Panc1 (cell line): ENCODE measurements around the gene ENTPD1. TPM values are rescaled to one million over a fixed set of nuclear protein-coding genes. Genes with fewer than 3 reads are reported as not detected.

Source experiments
- ATAC-seq: fragments of 200-7000 bp; cut with Tn5 transposase; 2 replicates; pipeline ENCODE4 v1.9.1; 2020; ENCODE audit warnings: mild to moderate bottlenecking, moderate library complexity
- BruUV-seq: library from RNA; stranded (reverse); fragments of 400-500 nt; replicated peaks from 2 replicates; lab custom pipeline; 2021; lab: Mats Ljungman, UMichigan
- CTCF ChIA-PET: fragments of 300-600 bp; sonication (Branson Sonifier 250); formaldehyde crosslinking; loops from one replicate; lab custom pipeline; 2022; ENCODE audit warnings: antibody characterized with exemption; lab: Charles Lee
- POLR2A ChIA-PET: fragments of 300-600 bp; sonication (Branson Sonifier 250); formaldehyde crosslinking; loops from one replicate; lab custom pipeline; 2022; ENCODE audit warnings: antibody characterized with exemption; lab: Charles Lee
- DNase-seq: peaks from one replicate; pipeline ENCODE4 v3.0.0-alpha.2; 2010; ENCODE audit warnings: low read depth, low spot score
- H3K27ac ChIP-seq: 2 replicates; pipeline ENCODE4 v1.5.1; 2011; ENCODE audit warnings: mild to moderate bottlenecking, low read length, inconsistent platforms
- H3K27me3 ChIP-seq: fragments of 200-500 bp; sonication (Bioruptor generic); 2 replicates; pipeline ENCODE4 v1.6.0; 2014; ENCODE audit warnings: low read length, inconsistent platforms; ENCODE audit not compliant: control insufficient read depth, insufficient read depth
- H3K36me3 ChIP-seq: fragments of 200-500 bp; sonication (Bioruptor generic); 2 replicates; pipeline ENCODE4 v1.5.1; 2014; ENCODE audit warnings: inconsistent platforms, mild to moderate bottlenecking, low read length, moderate library complexity; ENCODE audit not compliant: control insufficient read depth, insufficient read depth
- H3K4me1 ChIP-seq: 2 replicates; pipeline ENCODE4 v1.5.1; 2011; ENCODE audit warnings: inconsistent platforms, mild to moderate bottlenecking, low read length, moderate library complexity; ENCODE audit not compliant: control insufficient read depth, insufficient read depth
- H3K4me3 ChIP-seq, 2 experiments: 2 replicates each; pipeline ENCODE4 v1.5.1; 2011 to 2012; ENCODE audit warnings: low read depth in 2 of 2, low read length in 2 of 2, mild to moderate bottlenecking in 2 of 2, inconsistent platforms in 1 of 2, moderate library complexity in 1 of 2
- H3K9me3 ChIP-seq: fragments of 200-500 bp; sonication (Bioruptor generic); 2 replicates; pipeline ENCODE4 v1.5.1; 2014; ENCODE audit warnings: low read depth, mild to moderate bottlenecking, inconsistent platforms, low read length, moderate library complexity; ENCODE audit not compliant: control insufficient read depth, insufficient read depth
- POLR2AphosphoS5 ChIP-seq: IDR thresholded peaks from 2 replicates; pipeline ENCODE4 v1.6.1; 2012; ENCODE audit warnings: mild to moderate bottlenecking, low read depth, low read length, moderate library complexity
- SIN3A ChIP-seq: IDR thresholded peaks from 2 replicates; pipeline ENCODE4 v1.6.1; 2012; ENCODE audit warnings: low read depth, mild to moderate bottlenecking, low read length, moderate library complexity, borderline replicate concordance; ENCODE audit not compliant: insufficient read depth
- TCF7L2 ChIP-seq: IDR thresholded peaks from 2 replicates; pipeline ENCODE4 v1.6.1; 2011; ENCODE audit warnings: mild to moderate bottlenecking, low read depth, low read length, inconsistent platforms
- in situ Hi-C: cut with HindIII; loops from 2 replicates; pipeline ENCODE4 v1.10.0; 2016; ENCODE audit warnings: low sequenced_read_pairs, low pct_unique_long_range_greater_than_20kb
- intact Hi-C: fragments of 100-400 bp; cut with micrococcal nuclease; formaldehyde crosslinking; loops from one replicate; pipeline ENCODE4 v1.10.0; 2022; ENCODE audit not compliant: unreplicated experiment
- total RNA-seq: library from RNA; stranded (reverse); gene quantifications from one replicate; pipeline ENCODE4 v1.2.1, GENCODE V29; 2021; ENCODE audit not compliant: unreplicated experiment
- TF ChIP-seq, protein P1 (sequence below): fragments of 450-650 bp; IDR thresholded peaks from 2 replicates; pipeline ENCODE4 v1.5.1; 2017; ENCODE audit warnings: mild to moderate bottlenecking
- TF ChIP-seq, protein P2 (sequence below), 2 experiments: IDR thresholded peaks; 2 replicates each; pipeline ENCODE4 v1.6.1; 2011 to 2012; ENCODE audit warnings: low read depth in 2 of 2, control low read depth in 1 of 2, low read length in 1 of 2, mild to moderate bottlenecking in 1 of 2, moderate library complexity in 1 of 2; ENCODE audit not compliant: insufficient read depth in 1 of 2

The ENTPD1 gene
- total RNA-seq, 1 experiment from 2014 or later, result 0.31 TPM

DNA sequence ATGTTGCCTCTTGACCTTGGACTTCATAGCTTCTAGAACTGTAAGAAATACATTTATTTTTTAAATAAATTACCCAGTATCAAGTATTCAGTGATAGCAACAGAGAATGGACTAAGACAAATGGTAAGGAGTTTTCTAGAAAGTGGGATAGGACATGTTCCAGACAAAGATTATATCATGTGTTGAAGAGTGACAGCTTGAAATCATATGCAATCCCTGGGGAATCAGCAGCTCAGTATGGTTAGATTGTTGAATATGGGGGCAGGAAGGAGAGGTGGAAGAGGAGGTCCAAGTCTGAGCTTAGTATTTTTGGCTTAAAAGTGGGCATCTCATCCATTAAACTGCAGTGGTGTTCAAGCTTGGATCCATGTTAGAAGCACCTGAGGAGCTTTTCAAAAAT, 74.1 kb downstream of the ENTPD1 start:
- intact Hi-C loops, result no loop called here
- Histone ChIP-seq H3K36me3 (no peaks in the 10 kb centered on the region), H3K27me3 (no peaks in the 10 kb centered on the region), H3K9me3 (no peaks in the 10 kb centered on the region), H3K4me3 (no peak overlapping the region), H3K27ac (no peak overlapping the region), H3K4me1 (no peaks in the 10 kb centered on the region)
- ATAC-seq, result no peak
- ChIA-PET POLR2A (no interaction called here), CTCF (no interaction called here)
- TF ChIP-seq TCF7L2 (no peak), POLR2AphosphoS5 (no peak), SIN3A (no peak)
- TF ChIP-seq, protein P1, sequence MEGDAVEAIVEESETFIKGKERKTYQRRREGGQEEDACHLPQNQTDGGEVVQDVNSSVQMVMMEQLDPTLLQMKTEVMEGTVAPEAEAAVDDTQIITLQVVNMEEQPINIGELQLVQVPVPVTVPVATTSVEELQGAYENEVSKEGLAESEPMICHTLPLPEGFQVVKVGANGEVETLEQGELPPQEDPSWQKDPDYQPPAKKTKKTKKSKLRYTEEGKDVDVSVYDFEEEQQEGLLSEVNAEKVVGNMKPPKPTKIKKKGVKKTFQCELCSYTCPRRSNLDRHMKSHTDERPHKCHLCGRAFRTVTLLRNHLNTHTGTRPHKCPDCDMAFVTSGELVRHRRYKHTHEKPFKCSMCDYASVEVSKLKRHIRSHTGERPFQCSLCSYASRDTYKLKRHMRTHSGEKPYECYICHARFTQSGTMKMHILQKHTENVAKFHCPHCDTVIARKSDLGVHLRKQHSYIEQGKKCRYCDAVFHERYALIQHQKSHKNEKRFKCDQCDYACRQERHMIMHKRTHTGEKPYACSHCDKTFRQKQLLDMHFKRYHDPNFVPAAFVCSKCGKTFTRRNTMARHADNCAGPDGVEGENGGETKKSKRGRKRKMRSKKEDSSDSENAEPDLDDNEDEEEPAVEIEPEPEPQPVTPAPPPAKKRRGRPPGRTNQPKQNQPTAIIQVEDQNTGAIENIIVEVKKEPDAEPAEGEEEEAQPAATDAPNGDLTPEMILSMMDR, result no peak
- TF ChIP-seq, protein P2, sequence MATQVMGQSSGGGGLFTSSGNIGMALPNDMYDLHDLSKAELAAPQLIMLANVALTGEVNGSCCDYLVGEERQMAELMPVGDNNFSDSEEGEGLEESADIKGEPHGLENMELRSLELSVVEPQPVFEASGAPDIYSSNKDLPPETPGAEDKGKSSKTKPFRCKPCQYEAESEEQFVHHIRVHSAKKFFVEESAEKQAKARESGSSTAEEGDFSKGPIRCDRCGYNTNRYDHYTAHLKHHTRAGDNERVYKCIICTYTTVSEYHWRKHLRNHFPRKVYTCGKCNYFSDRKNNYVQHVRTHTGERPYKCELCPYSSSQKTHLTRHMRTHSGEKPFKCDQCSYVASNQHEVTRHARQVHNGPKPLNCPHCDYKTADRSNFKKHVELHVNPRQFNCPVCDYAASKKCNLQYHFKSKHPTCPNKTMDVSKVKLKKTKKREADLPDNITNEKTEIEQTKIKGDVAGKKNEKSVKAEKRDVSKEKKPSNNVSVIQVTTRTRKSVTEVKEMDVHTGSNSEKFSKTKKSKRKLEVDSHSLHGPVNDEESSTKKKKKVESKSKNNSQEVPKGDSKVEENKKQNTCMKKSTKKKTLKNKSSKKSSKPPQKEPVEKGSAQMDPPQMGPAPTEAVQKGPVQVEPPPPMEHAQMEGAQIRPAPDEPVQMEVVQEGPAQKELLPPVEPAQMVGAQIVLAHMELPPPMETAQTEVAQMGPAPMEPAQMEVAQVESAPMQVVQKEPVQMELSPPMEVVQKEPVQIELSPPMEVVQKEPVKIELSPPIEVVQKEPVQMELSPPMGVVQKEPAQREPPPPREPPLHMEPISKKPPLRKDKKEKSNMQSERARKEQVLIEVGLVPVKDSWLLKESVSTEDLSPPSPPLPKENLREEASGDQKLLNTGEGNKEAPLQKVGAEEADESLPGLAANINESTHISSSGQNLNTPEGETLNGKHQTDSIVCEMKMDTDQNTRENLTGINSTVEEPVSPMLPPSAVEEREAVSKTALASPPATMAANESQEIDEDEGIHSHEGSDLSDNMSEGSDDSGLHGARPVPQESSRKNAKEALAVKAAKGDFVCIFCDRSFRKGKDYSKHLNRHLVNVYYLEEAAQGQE (IDR thresholded peaks at IDR 0.05; ENCODE audit: insufficient read depth in 1 of 2, low read depth in 2 of 2, low read length in 1 of 2), result no peak
- in situ Hi-C loops, result no loop called here
- DNase-seq, result no peak
- no TSS peak for BruUV-seq

- CTCF ChIA-PET, result no interaction called here
- POLR2A ChIA-PET, result no interaction called here
- Histone ChIP-seq H3K9me3 (no peaks in the 10 kb centered on the region), H3K27ac (no peak overlapping the region), H3K4me1 (no peaks in the 10 kb centered on the region), H3K4me3 (no peak overlapping the region), H3K27me3 (no peaks in the 10 kb centered on the region), H3K36me3 (no peaks in the 10 kb centered on the region)
- TF ChIP-seq, protein P1, result no peak
- TF ChIP-seq TCF7L2, result no peak
- TF ChIP-seq, protein P2 (IDR thresholded peaks at IDR 0.05; ENCODE audit: insufficient read depth in 1 of 2, low read depth in 2 of 2, low read length in 1 of 2), result no peak
- TF ChIP-seq SIN3A, result no peak
- TF ChIP-seq POLR2AphosphoS5, result no peak
- ATAC-seq, result no peak
- intact Hi-C loops, result no loop called here
- in situ Hi-C loops, result no loop called here
- DNase-seq, result no peak
- no TSS peak for BruUV-seq
These were observed 75.1 kb downstream of the ENTPD1 start for GRCh38 chr10:95831076-95831475.
